GM12878 (cell line): Measurements from ENCODE around the gene MFAP2. TPM values are rescaled to one million over a fixed set of nuclear protein-coding genes. Genes with fewer than 3 reads are reported as not detected.

Experiments
- ATAC-seq: fragments of 200-7000 bp; cut with Tn5 transposase; 3 replicates; pipeline ENCODE4 v1.9.1; 2020; ENCODE audit warnings: mild to moderate bottlenecking, moderate library complexity
- BruUV-seq: library from RNA; stranded (reverse); fragments of 400-500 nt; replicated peaks from 2 replicates; lab custom pipeline; 2021; lab: Mats Ljungman, UMichigan
- CTCF ChIA-PET: fragments of 300-600 bp; sonication (Branson Sonifier 250); formaldehyde crosslinking; extraction: SDS; loops from one replicate; lab custom pipeline; 2021; ENCODE audit warnings: inconsistent platforms; lab: Yijun Ruan, JAX
- POLR2A ChIA-PET: fragments of 350-600 bp; formaldehyde crosslinking; extraction: SDS; loops from one replicate; lab custom pipeline; 2021; ENCODE audit warnings: inconsistent platforms; lab: Charles Lee
- RAD21 ChIA-PET: fragments of 300-600 bp; sonication (Branson Sonifier 250); formaldehyde crosslinking; loops from one replicate; lab custom pipeline; 2023; ENCODE audit warnings: antibody characterized with exemption; ENCODE audit not compliant: unreplicated experiment; lab: Charles Lee
- SMC1A ChIA-PET: fragments of 300-600 bp; sonication (Branson Sonifier 250); formaldehyde crosslinking; loops from one replicate; lab custom pipeline; 2023; ENCODE audit not compliant: unreplicated experiment, uncharacterized antibody; lab: Charles Lee
- DNase-seq: peaks from one replicate; pipeline ENCODE4 v3.0.0-alpha.2; 2011; ENCODE audit warnings: low read depth, low spot score
- FAIRE-seq: peaks from 3 replicates; lab custom pipeline; 2011; peaks lifted over from hg19 to GRCh38; lab: Jason Lieb, UNC
- H2AFZ ChIP-seq: 2 replicates; pipeline ENCODE4 v1.6.0; 2011; ENCODE audit warnings: low read depth, low read length, control low read depth; ENCODE audit not compliant: control insufficient read depth
- H3K27ac ChIP-seq: 2 replicates; pipeline ENCODE4 v1.5.1; 2011; ENCODE audit warnings: control low read depth; ENCODE audit not compliant: control insufficient read depth, insufficient read depth
- H3K27me3 ChIP-seq, 2 experiments: replicated peaks in 1 of 2; 2 replicates each; pipeline versions ENCODE4 v1.6.0 to v1.6.1; 2011; ENCODE audit warnings: low read length in 1 of 2; ENCODE audit not compliant: control insufficient read depth in 2 of 2, insufficient read depth in 2 of 2
- H3K36me3 ChIP-seq, 2 experiments: 2 replicates each; pipeline ENCODE4 v1.5.1; 2011; ENCODE audit warnings: low read length in 1 of 2; ENCODE audit not compliant: control insufficient read depth in 2 of 2, insufficient read depth in 2 of 2
- H3K4me1 ChIP-seq: 2 replicates; pipeline ENCODE4 v1.6.1; 2011; ENCODE audit warnings: mild to moderate bottlenecking, low read length, moderate library complexity, mixed read lengths; ENCODE audit not compliant: control insufficient read depth, insufficient read depth
- H3K4me2 ChIP-seq: 2 replicates; pipeline ENCODE4 v1.6.0; 2011; ENCODE audit warnings: control low read depth; ENCODE audit not compliant: control insufficient read depth, insufficient read depth
- H3K4me3 ChIP-seq: fragments of 200-600 bp; sonication (generic); 2 replicates; pipeline ENCODE4 v1.5.1; 2016
- H3K79me2 ChIP-seq: 2 replicates; pipeline ENCODE4 v1.6.0; 2011; ENCODE audit warnings: low read length; ENCODE audit not compliant: control insufficient read depth, insufficient read depth
- H3K9ac ChIP-seq: 2 replicates; pipeline ENCODE4 v1.8.0; 2011; ENCODE audit warnings: low read length, control low read depth, mixed read lengths; ENCODE audit not compliant: control insufficient read depth, insufficient read depth
- H3K9me3 ChIP-seq: replicated peaks from 3 replicates; pipeline ENCODE4 v1.5.1; 2011; ENCODE audit warnings: mild to moderate bottlenecking, low read length; ENCODE audit not compliant: control insufficient read depth, insufficient read depth
- H4K20me1 ChIP-seq: 2 replicates; pipeline ENCODE4 v1.6.0; 2011; ENCODE audit not compliant: control insufficient read depth, insufficient read depth
- BCL11A ChIP-seq: IDR thresholded peaks from 2 replicates; pipeline ENCODE4 v1.6.1; 2011; ENCODE audit warnings: low read depth, low read length
- EGR1 ChIP-seq, 2 experiments: IDR thresholded peaks; 1 replicate in 1 of 2; 2 replicates in 1 of 2; pipeline ENCODE4 v1.6.1; 2011 to 2012; ENCODE audit warnings: low read depth in 2 of 2, low read length in 2 of 2, borderline replicate concordance in 1 of 2, mild to moderate bottlenecking in 1 of 2, moderate library complexity in 1 of 2
- HCFC1 ChIP-seq: fragments of 150-350 bp; IDR thresholded peaks from 2 replicates; pipeline ENCODE4 v1.6.1; 2014; ENCODE audit warnings: low read length
- HDAC2 ChIP-seq: fragments of 200-600 bp; sonication (generic); IDR thresholded peaks from 2 replicates; pipeline ENCODE4 v1.6.1; 2017
- NBN ChIP-seq: fragments of 450-650 bp; IDR thresholded peaks from 2 replicates; pipeline ENCODE4 v1.6.1; 2016
- PML ChIP-seq: IDR thresholded peaks from 2 replicates; pipeline ENCODE4 v1.6.1; 2012; ENCODE audit warnings: low read length, inconsistent platforms
- TCF3 ChIP-seq: IDR thresholded peaks from 2 replicates; pipeline ENCODE4 v1.6.1; 2012; ENCODE audit warnings: low read depth, mild to moderate bottlenecking, low read length, borderline replicate concordance; ENCODE audit not compliant: insufficient read depth
- ZNF24 ChIP-seq: fragments of 450-650 bp; IDR thresholded peaks from 2 replicates; pipeline ENCODE4 v1.6.1; 2017; ENCODE audit warnings: antibody characterized with exemption, mild to moderate bottlenecking
- WGBS: methylation state at CpG from one replicate; pipeline ENCODE4 v1.1.6; 2016; ENCODE audit warnings: low lambda C conversion rate; ENCODE audit not compliant: insufficient replicate concordance, insufficient coverage; ENCODE audit errors: missing lambda C conversion rate; 5-methylcytosine and 5-hydroxymethylcytosine counted together
- in situ Hi-C: fragments of 300-500 bp; cut with MboI; formaldehyde crosslinking; loops from 9 replicates; pipeline ENCODE4 v1.14.3; 2018; ENCODE audit warnings: mixed read lengths
- intact Hi-C: fragments of 100-400 bp; cut with micrococcal nuclease; formaldehyde crosslinking; loops from one replicate; pipeline ENCODE4 v1.14.2; 2022; ENCODE audit not compliant: unreplicated experiment
- polyA plus RNA-seq, 11 experiments: library from polyadenylated mRNA; depleted of rRNA in 4 of 11; unstranded in 6 of 11; stranded (reverse) in 5 of 11; fragments of >200 nt; fragmentation: Nextera tagmentation in 4 of 11; fragmentation: Illumina TruSeq in 1 of 11; extraction: Ambion mirVana in 4 of 11; extraction: Trizol in 1 of 11; gene quantifications; 1 replicate in 1 of 11; 2 replicates in 10 of 11; pipeline versions ENCODE4 v1.2.1 to v1.2.3, GENCODE V29; 2011 to 2016; ENCODE audit warnings: inconsistent platforms in 2 of 11, missing spikeins in 2 of 11, low read depth in 1 of 11
- total RNA-seq, 4 experiments: library from RNA; depleted of rRNA in 3 of 4; stranded (reverse); fragments of >200 nt in 3 of 4; fragmentation: Illumina TruSeq in 1 of 4; extraction: Trizol in 1 of 4; gene quantifications; 2 replicates each; pipeline versions ENCODE4 v1.2.1 to v1.2.3, GENCODE V29; 2013 to 2021

MFAP2 gene
- total and polyA plus RNA-seq, 10 of the 15 experiments (the other 5 are each of a cell fraction or from before 2014, with no cell fraction given), result 0.16 TPM; not detected in 9

GRCh38 chr1:16978567-16979474 lies 1.6 kb downstream of the MFAP2 start:
- ChIA-PET RAD21 (no interaction called here), SMC1A (interaction anchor here (0.6 kb wide), 1 partner anchor 67 kb away, joined by 3 read pairs; no protein-coding TSS in a partner anchor)
- H3K27me3 ChIP-seq, result peaks cover 7 to 13% of the 10 kb centered on the region in 2 experiments; a peak in 3 of 4 replicates
- no peak overlapping the region for H3K9ac ChIP-seq
- no TSS peak for BruUV-seq
- in situ Hi-C loops, result no loop called here
- no peak for FAIRE-seq
- TF ChIP-seq HDAC2, result no peak
- no peak for TF ChIP-seq TCF3
- no peak for TF ChIP-seq PML
- no peak for TF ChIP-seq ZNF24
- TF ChIP-seq NBN, result no peak
- TF ChIP-seq HCFC1, result no peak
- TF ChIP-seq BCL11A, result no peak
- no peak for TF ChIP-seq EGR1 (IDR thresholded peaks at IDR 0.05; ENCODE audit: borderline replicate concordance in 1 of 2, low read depth in 2 of 2, low read length in 2 of 2)
- TF ChIP-seq, all 136 proteins: peak for 0
- Histone ChIP-seq H4K20me1 (no peaks in the 10 kb centered on the region), H3K4me3 (no peak overlapping the region), H3K27ac (no peak overlapping the region), H3K9me3 (no peaks in the 10 kb centered on the region), H3K4me2 (no peak overlapping the region), H2AFZ (no peak overlapping the region), H3K36me3 (no peaks in the 10 kb centered on the region), H3K4me1 (no peaks in the 10 kb centered on the region), H3K79me2 (no peaks in the 10 kb centered on the region)
- no peak for ATAC-seq
- ChIA-PET CTCF (interaction anchor here (1.0 kb wide), 1 partner anchor 19 kb away, joined by 6 read pairs; no protein-coding TSS in a partner anchor), POLR2A (no interaction called here)
- DNase-seq, result no peak
- 24% methylated on average over 20 of the region's 20 CpGs for WGBS
- intact Hi-C loops, result no loop called here
